GM18502 (cell line): ENCODE data around the gene PUSL1.
"Not testable (repeated sequence)": the region's sequence is repeated elsewhere in the genome, so short reads cannot be mapped to it uniquely, and the experiment has no call there.

Experiments
- ATAC-seq: cut with Tn5 transposase; IDR thresholded peaks from one replicate; pipeline ENCODE4 v1.9.1; 2021; ENCODE audit warnings: mild to moderate bottlenecking; ENCODE audit not compliant: unreplicated experiment, poor library complexity

The PUSL1 gene

GRCh38 chr1:1307261-1307922 is 1.0 kb upstream of the PUSL1 start:
- no peak for ATAC-seq

GRCh38 chr1:1308756-1309250 is 406 bp downstream of the PUSL1 start:
- peak; percentile 0 for ATAC-seq

- no peak for ATAC-seq
These were observed 1.1 kb downstream of the PUSL1 start for GRCh38 chr1:1309251-1310108.

- ATAC-seq, result no peak
These were observed 1.6 kb downstream of the PUSL1 start for GRCh38 chr1:1310109-1310385.

GRCh38 chr1:1310476-1311053 is 2.2 kb downstream of the PUSL1 start:
- no peak for ATAC-seq

GRCh38 chr1:1311107-1312104 is 3.0 kb downstream of the PUSL1 start:
- ATAC-seq, result no peak

GRCh38 chr1:1312450-1313314 is 4.3 kb downstream of the PUSL1 start:
- ATAC-seq, result no peak

GRCh38 chr1:1313500-1314236 is 5.3 kb downstream of the PUSL1 start:
- no peak for ATAC-seq

GRCh38 chr1:1314237-1314586 is 5.8 kb downstream of the PUSL1 start:
- ATAC-seq, result no peak

GRCh38 chr1:1314678-1315335 is 6.4 kb downstream of the PUSL1 start:
- no peak for ATAC-seq

GRCh38 chr1:1315435-1315954 is 7.1 kb downstream of the PUSL1 start:
- ATAC-seq, result no peak

GRCh38 chr1:1316199-1316598 is 7.8 kb downstream of the PUSL1 start:
- not testable (repeated sequence) for ATAC-seq

GRCh38 chr1:1317420-1317819 is 9.0 kb downstream of the PUSL1 start:
- ATAC-seq, result no peak

GRCh38 chr1:1318131-1318652 is 9.8 kb downstream of the PUSL1 start:
- no peak for ATAC-seq

- ATAC-seq, result no peak
These were observed 10.6 kb downstream of the PUSL1 start for GRCh38 chr1:1318777-1319645.

GRCh38 chr1:1319646-1319941 is 11.2 kb downstream of the PUSL1 start:
- no peak for ATAC-seq
